ENCODE data around the gene TMC7.

TMC7 gene

GRCh38 chr16:19084139-19084538, 100.4 kb downstream of the TMC7 start:
- Histone ChIP-seq H3K27me3 (ENCODE audit: insufficient read depth, poor library complexity, severe bottlenecking) (no peaks in the 10 kb centered on the region), H3K27ac (replicated peaks) (no peak overlapping the region), H3K4me3 (replicated peaks; ENCODE audit: insufficient read depth, low read length) (no peak overlapping the region)
- TF ChIP-seq GABPA (IDR thresholded peaks at IDR 0.05; ENCODE audit: low read depth), result no peak
- TF ChIP-seq REST (IDR thresholded peaks at IDR 0.05; ENCODE audit: insufficient replicate concordance, low read depth), result no peak
- no peak for TF ChIP-seq POLR2AphosphoS5 (IDR thresholded peaks at IDR 0.05; ENCODE audit: low read depth)
- TF ChIP-seq SPI1 (IDR thresholded peaks at IDR 0.05; ENCODE audit: borderline replicate concordance, low read depth), result no peak
- no peak for TF ChIP-seq CTCF (IDR thresholded peaks at IDR 0.05; ENCODE audit: insufficient read depth, low read length)
- no peak for DNase-seq (ENCODE audit: low read depth in 1 of 2, low spot score in 1 of 2)

GRCh38 chr16:19084879-19085278, 101.1 kb downstream of the TMC7 start:
- TF ChIP-seq CTCF (IDR thresholded peaks at IDR 0.05; ENCODE audit: insufficient read depth, low read length) (no peak), GABPA (IDR thresholded peaks at IDR 0.05; ENCODE audit: low read depth) (no peak)

GRCh38 chr16:19085679-19086200, 102.0 kb downstream of the TMC7 start:
- no peak overlapping the region for H3K4me3 ChIP-seq (replicated peaks; ENCODE audit: insufficient read depth, low read length)
- H3K27ac ChIP-seq (replicated peaks), result no peak overlapping the region
- peak in 1 of 2 experiments; percentile 27 for DNase-seq (ENCODE audit: low read depth in 1 of 2, low spot score in 1 of 2)
- TF ChIP-seq REST (IDR thresholded peaks at IDR 0.05; ENCODE audit: insufficient replicate concordance, low read depth) (no peak), CTCF (IDR thresholded peaks at IDR 0.05; ENCODE audit: insufficient read depth, low read length) (no peak), SPI1 (IDR thresholded peaks at IDR 0.05; ENCODE audit: borderline replicate concordance, low read depth) (no peak), GABPA (IDR thresholded peaks at IDR 0.05; ENCODE audit: low read depth) (no peak), POLR2AphosphoS5 (IDR thresholded peaks at IDR 0.05; ENCODE audit: low read depth) (no peak)
- no peaks in the 10 kb centered on the region for H3K27me3 ChIP-seq (ENCODE audit: insufficient read depth, poor library complexity, severe bottlenecking)

More at GRCh38 chr16:19084879-19085278, 101.1 kb downstream of the TMC7 start:
- Histone ChIP-seq H3K27ac (replicated peaks) (no peak overlapping the region), H3K4me3 (replicated peaks; ENCODE audit: insufficient read depth, low read length) (no peak overlapping the region), H3K27me3 (ENCODE audit: insufficient read depth, poor library complexity, severe bottlenecking) (no peaks in the 10 kb centered on the region)
- DNase-seq (ENCODE audit: low read depth in 1 of 2, low spot score in 1 of 2), result no peak
